ENCODE measurements around the gene APCDD1L.

DNA sequence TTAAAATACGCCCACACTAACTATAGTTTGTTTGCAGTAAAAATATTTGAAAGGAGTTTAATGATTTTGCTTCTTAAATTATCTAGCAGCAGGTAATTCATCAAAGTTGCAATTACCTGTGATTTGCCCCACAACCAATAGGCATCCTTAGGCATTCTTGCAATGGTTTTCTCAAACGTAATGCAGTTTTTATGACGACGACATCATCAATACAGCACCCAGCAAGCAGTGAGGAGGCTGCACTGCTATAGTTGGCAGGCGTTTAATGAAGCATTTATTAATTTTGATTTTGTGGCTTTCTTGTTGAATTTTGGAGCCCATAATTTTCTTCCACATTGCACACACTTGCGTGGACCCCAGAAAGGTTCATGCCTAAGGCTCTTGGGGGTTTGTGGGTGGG lies 28.1 kb upstream of the APCDD1L start:
- no peak for TF ChIP-seq POLR2A (IDR thresholded peaks at IDR 0.05; ENCODE audit: low read depth)
- TF ChIP-seq, protein P1, sequence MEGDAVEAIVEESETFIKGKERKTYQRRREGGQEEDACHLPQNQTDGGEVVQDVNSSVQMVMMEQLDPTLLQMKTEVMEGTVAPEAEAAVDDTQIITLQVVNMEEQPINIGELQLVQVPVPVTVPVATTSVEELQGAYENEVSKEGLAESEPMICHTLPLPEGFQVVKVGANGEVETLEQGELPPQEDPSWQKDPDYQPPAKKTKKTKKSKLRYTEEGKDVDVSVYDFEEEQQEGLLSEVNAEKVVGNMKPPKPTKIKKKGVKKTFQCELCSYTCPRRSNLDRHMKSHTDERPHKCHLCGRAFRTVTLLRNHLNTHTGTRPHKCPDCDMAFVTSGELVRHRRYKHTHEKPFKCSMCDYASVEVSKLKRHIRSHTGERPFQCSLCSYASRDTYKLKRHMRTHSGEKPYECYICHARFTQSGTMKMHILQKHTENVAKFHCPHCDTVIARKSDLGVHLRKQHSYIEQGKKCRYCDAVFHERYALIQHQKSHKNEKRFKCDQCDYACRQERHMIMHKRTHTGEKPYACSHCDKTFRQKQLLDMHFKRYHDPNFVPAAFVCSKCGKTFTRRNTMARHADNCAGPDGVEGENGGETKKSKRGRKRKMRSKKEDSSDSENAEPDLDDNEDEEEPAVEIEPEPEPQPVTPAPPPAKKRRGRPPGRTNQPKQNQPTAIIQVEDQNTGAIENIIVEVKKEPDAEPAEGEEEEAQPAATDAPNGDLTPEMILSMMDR (IDR thresholded peaks at IDR 0.05), result no peak
